ENCODE results near the gene SLCO3A1. TPM values are rescaled to one million over a fixed set of nuclear protein-coding genes. Genes with fewer than 3 reads are reported as not detected.
"Not testable (repeated sequence)": the region's sequence is repeated elsewhere in the genome, so short reads cannot be mapped to it uniquely, and the experiment has no call there.

The SLCO3A1 gene
- polyA plus RNA-seq, 3 donors = 3.5 to 17.9 (median 10.3) TPM

DNA sequence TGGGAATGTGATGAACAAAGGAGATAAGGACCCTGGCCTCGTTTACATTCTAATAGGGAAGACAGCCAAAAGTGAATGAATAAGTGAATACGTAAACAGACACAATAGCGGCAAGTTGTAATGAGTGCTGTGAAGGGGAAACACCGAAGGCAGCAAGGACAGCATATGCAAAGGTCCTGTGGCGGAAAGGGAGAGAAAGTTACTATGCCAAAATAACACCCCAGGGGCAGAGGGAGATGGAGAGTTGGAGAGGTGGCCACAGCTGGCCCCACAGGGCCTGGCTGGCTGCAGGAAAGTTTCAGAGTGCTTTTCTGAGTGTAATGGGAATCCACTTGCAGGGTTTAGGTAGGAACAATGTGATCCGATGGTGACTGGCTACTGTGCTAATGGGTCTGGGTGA, 91.9 kb downstream of the SLCO3A1 start:
- WGBS, 3 donors = 80 to 93% (median 93%) methylated on average over 6 of the region's 6 CpGs
- no peak overlapping the region for H3K27ac ChIP-seq (ENCODE audit: low read depth, low read length)

DNA sequence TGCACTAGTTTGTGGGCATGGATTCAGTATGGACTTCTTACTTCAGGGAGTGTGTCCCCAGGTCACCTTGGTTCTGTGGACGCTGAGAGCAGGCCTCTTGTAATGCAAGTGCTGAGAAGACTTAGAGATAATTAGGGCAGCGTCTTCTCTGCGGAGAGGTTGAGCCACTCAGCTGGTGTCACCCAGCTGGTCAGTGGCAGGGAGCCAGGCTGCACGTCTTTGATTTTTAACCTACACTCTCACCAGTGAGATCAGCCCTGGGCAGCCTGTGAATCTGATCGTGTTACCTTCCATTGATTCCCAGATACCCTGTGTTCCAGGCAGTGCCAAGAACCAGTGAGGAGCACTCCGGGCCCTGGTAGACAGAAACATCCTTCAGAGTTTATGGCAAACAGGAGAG, 92.6 kb downstream of the SLCO3A1 start:
- H3K27ac ChIP-seq (ENCODE audit: low read depth, low read length) = no peak overlapping the region

DNA sequence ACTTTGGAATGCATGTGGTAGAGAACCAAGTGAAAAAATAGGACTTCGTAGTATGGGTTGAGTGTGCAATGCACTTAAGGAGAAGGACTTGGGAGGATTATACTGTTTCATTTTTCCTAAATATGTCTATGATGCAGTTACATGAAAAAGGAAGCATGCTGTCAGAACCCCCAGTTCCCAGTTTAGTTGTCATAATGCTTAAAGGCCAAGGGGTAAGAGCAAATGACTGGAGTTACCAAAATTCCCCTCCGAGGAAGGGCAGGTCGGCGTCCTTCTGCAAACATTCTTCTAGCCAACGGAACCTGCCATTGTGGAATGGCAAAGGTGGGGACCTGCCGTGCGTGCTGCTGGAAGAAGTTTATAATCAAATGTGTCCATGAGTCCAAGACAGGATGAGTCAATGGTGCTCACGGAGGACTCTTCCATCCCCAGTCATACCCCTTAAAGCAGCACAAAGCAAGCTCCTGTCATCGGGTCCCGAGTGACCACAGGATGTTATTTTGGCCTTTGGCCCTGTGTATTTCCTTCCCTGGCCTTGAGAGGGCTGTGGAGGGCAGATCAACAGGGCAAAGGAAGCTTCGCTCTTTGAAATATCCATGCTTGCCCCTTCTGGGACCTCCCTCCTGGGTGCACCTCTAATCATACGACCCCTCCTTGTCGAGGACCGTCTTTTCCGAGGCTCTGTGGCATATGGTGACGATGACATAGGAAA, 93.2 kb downstream of the SLCO3A1 start:
- no peak overlapping the region for H3K27ac ChIP-seq (ENCODE audit: low read depth, low read length)
- 57 to 77% (median 64%) methylated on average over 16 of the region's 16 CpGs for WGBS, 3 donors

More for the DNA sequence above, 92.6 kb downstream of the SLCO3A1 start:
- whole genome bisulfite sequencing, 3 donors = 41 to 65% (median 49%) methylated on average over 6 of the region's 6 CpGs

DNA sequence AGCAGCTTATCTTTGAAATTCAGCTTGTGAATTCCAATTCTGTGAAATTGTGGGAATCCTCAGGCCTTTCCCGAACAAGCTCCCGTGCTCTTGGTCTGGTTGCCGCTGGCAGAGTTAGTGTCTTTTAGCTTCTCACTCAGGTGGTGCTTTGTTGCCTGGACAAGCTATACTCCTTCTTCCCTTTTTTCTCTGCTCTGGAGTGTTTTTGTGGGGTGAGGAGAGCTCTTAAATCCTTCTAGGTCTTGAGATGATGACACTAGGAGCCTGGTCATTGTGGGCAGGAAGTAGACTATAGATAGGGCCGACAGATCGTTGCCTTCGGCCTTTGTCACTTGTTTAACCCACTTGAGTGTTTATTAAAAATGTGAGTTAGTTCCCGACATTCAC, 93.8 kb downstream of the SLCO3A1 start:
- 32 to 55% (median 45%) methylated on average over 7 of the region's 7 CpGs for WGBS, 3 donors

DNA sequence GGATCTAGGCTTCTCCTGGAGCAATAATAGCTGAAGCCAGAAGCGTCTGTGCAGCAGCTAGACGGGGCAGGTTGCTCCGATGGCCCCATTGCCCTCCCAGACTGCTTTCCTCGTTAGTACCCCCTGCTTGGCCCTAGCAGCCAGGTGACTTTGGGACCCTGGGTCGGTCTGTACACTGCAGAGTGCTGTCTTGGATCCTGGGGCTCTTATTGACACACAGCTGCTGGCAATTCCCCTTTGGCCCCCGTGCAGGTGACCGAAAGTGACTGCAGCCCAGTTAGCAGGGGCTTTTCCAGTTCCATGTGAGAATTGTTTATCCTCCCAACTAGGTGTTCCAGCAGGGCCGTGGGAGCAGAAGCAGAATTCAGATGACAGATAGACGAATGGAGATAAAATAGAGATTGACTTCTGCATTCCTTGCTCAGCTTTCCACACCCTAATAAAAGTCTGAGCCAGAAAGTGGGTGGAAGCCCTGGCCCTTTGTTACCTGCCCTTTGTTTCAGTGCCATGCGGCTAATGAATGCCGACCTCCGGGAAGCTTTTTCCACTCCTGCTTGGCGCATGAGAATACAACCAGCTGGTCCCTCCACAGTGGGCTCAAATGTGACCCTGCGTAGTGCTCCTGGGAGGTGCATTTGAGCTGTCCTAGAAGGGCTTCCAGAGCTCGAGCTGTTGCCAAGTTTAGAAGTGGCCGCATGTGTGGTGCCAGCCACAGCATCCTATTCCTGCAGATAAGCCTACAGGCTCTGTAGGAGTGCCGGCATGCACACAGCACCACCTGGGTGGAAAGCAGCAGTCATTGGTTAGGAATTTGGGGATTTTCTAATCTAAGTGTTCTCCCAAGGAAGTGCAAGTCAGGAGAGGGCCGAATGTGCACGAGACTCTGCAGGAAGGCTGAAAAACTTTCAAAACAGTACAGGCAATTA, 94.4 kb downstream of the SLCO3A1 start:
- WGBS, 3 donors = 25 to 46% (median 43%) methylated on average over 19 of the region's 19 CpGs

More for the DNA sequence above, 93.8 kb downstream of the SLCO3A1 start:
- H3K27ac ChIP-seq (ENCODE audit: low read depth, low read length) = no peak overlapping the region

DNA sequence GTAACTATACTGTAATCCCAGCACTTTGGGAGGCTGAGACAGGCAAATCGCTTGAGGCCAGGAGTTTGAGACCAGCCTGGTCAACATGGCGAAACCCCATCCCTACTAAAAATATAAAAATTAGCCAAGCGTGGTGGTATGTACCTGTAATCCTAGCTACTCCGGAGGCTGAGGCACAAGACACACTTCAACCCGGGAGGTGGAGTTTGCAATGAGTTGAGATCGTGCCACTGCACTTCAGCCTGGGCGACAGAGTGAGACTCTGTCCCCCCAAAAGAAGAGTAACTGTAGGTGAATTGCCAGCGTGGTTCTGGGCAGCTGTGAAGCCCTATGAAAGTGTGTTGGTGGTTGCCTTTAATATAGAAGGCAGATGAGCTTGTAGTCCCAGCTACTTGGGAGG, 95.9 kb downstream of the SLCO3A1 start:
- no peak overlapping the region for H3K27ac ChIP-seq (ENCODE audit: low read depth, low read length)
- 88 to 98% (median 95%) methylated on average over 8 of the region's 8 CpGs for WGBS, 3 donors

More for the DNA sequence above, 94.4 kb downstream of the SLCO3A1 start:
- no peak overlapping the region for H3K27ac ChIP-seq (ENCODE audit: low read depth, low read length)

DNA sequence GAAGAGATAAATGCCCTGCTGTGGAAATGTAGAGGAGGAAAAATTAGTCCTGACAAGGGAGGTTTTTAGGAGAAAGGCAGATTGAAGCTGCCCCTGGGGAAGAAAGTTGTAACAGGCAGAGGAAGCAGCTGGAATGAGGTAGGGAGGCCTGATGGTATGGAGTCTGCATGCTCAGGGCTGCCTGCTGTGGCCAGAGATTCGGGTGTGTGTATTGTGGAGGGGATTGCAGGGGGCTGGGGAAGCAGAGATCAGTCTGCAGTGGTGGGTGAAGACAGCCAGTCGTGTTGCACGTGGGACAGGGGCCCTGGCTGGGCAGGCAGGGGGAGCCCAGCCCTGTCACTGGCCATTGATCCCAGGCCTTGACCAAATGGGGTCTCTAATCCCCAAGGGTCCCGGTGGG, 96.5 kb downstream of the SLCO3A1 start:
- H3K27ac ChIP-seq (ENCODE audit: low read depth, low read length) = no peak overlapping the region
- WGBS, 3 donors = 48 to 77% (median 65%) methylated on average over 4 of the region's 4 CpGs

DNA sequence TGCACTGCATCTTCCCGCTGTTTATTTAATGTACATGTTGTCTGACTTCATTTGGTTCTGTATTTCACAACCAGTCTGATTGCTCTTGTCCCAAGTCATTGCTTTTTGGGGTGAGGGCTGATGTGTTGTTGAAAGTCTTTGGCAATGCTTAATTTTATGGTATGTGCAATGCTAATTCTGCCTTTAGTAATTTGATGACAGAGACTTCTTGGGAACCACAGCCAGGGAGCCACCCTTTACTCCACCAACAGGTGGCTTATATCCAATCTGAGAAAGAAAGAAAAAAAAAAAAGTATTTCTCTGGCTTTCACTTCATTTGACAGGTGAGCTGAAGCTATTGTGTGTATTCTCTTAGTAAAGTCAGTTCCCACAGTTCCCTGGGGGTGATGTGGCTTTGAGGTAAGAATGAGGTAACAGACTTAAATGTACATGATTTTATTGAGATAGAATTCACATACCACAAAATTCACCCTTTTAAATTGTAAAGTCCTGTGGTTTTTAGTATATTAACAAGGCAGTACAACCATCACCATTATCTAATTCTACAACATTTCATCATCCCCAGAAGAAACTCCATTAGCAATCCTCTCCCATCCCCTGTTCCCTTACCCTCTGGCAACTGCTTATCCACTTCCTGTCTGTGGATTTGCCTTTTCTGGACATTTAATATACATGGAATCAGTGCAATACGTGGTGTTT, 97.3 kb downstream of the SLCO3A1 start:
- 58 to 74% (median 65%) methylated on average over 2 of the region's 2 CpGs for WGBS, 3 donors

DNA sequence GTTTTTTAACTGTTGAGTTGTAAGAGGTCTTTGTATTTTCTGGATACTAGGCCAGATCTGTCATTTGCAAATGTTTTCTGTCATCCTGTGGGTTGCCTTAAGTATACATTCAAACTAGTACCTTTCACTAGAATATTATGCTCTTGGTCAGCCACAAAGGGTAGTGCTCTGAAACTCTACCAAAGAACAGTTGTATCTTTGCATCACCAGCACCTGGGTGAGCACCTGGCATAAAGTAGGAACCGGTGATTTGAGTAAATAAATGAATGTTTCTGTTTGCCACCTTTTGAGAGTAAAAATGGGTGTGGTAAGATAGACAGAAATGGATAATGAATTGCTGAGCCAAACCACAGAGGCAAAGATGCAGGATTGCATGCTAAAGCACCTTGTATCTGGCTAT, 98.7 kb downstream of the SLCO3A1 start:
- 62 to 92% (median 92%) methylated on average over 1 of the region's 1 CpG for WGBS, 3 donors

More for the DNA sequence above, 97.3 kb downstream of the SLCO3A1 start:
- H3K27ac ChIP-seq (ENCODE audit: low read depth, low read length) = no peak overlapping the region

DNA sequence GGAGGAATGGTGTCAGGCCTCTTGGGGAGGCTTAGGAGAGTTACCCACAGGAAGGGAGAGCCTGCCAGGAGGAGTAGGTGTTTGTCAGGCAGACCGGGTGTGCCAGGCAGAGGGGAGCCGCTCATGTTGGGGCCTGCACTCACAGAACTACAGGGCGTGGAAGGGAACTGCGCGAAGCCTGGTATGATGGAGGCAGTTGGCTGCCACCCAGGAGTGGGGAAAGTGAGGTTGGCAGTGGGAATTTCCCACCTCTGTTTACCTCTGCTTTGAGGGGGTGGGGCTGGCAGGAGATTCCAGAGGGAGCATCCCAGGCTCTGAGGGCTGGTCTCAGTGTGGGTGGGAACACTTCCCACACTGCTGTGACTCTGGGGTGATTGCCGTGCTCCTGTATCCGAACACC, 99.9 kb downstream of the SLCO3A1 start:
- whole genome bisulfite sequencing, 3 donors = 67 to 89% (median 86%) methylated on average over 7 of the region's 7 CpGs
- no peak overlapping the region for H3K27ac ChIP-seq (ENCODE audit: low read depth, low read length)

More for the DNA sequence above, 98.7 kb downstream of the SLCO3A1 start:
- H3K27ac ChIP-seq (ENCODE audit: low read depth, low read length) = no peak overlapping the region

DNA sequence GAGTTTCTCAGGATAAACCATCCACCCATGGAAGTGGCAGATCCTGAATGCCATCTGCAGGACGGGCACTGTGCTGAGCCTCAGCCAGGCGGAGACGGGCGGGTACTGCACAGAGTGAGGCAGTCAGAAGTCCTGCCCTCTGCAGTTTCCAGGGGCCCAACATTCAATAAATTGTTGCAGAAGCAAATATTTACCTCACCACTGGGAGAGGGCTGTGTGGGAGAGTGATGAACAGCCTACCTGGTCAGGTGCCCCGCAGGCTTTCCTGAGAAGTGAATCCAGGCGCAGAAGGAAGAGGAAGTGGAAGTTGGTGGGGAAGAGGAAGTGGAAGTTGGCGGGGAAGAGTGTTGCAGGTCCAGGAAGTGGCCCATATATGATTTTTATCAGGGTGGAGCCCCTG, 100.8 kb downstream of the SLCO3A1 start:
- whole genome bisulfite sequencing, 3 donors = 54 to 76% (median 75%) methylated on average over 7 of the region's 7 CpGs
- no peak overlapping the region for H3K27ac ChIP-seq (ENCODE audit: low read depth, low read length)

DNA sequence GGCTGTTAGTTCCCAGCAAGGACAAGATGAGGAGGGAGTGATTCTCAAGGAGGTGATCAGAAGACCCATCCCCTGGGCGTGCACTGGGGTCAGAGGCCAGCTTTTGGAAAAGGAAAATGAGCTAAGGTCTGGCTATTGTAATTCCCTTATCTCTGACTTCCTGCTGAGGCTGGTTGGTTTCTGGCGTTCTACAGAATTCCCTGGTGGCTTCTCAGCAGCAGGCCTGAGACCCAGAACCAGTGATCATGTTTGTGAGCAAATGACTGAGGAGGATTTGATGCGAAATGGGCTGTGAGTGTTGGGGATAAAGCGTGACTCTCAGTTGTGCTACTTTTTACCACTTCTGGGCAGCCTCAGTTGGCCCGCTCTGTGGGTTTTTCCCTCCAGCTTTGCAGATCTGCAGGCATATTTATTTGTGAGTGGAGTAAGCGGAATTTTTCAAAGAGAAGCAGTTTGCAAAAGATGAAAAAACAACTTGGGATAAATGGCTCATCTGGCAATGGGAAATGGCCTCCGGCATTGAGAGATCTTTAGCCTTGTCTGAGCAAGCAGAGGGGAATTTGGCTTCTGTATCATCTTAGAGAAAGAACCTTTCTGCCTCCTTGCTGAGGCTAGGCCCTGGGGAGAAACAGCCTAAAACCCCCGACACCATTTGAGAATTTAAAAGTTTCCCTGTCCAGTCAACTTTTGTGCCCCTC, 102.7 kb downstream of the SLCO3A1 start:
- 45 to 65% (median 61%) methylated on average over 8 of the region's 8 CpGs for WGBS, 3 donors
- no peak overlapping the region for H3K27ac ChIP-seq (ENCODE audit: low read depth, low read length)

DNA sequence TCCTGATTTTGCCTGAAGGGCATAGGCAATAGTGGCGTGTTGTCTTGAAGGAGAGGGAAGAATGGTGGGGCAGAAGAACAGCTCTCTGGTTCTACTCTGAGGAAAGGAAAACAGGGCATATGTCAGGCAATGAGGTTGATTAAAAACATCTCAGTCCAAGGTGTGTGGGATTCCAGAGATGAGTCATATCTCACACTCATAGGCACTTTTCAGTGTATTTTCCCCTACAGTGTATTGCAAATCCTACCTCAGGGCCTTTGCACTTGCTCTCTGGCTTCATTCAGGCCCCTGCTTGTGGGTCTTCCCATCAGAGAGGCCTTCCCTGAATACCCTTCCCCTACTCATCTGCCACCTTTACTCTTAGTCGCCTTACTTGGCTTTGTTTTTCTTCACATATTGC, 107.8 kb downstream of the SLCO3A1 start:
- 76 to 93% (median 92%) methylated on average over 2 of the region's 2 CpGs for WGBS, 3 donors
- no peak overlapping the region for H3K27ac ChIP-seq (ENCODE audit: low read depth, low read length)

DNA sequence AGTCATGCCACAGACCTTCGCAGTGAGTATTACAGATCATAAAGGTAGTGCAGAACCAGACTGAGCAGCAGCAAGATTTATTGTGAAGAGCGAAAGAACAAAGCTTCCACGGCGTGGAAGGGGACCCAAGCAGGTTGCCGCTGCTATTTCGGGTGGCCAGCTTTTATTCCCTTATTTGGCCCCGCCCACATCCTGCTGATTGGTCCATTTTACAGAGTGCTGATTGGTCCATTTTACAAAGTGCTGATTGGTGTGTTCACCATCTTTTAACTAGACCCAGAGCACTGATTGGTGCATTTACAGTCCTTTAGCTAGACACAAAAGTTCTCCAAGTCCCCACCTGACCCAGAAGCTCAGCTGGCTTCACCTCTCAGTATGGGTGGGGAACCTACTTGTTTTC, 110.2 kb downstream of the SLCO3A1 start:
- 86 to 93% (median 87%) methylated on average over 7 of the region's 7 CpGs for WGBS, 3 donors
- H3K27ac ChIP-seq (ENCODE audit: low read depth, low read length) = not testable (repeated sequence)

DNA sequence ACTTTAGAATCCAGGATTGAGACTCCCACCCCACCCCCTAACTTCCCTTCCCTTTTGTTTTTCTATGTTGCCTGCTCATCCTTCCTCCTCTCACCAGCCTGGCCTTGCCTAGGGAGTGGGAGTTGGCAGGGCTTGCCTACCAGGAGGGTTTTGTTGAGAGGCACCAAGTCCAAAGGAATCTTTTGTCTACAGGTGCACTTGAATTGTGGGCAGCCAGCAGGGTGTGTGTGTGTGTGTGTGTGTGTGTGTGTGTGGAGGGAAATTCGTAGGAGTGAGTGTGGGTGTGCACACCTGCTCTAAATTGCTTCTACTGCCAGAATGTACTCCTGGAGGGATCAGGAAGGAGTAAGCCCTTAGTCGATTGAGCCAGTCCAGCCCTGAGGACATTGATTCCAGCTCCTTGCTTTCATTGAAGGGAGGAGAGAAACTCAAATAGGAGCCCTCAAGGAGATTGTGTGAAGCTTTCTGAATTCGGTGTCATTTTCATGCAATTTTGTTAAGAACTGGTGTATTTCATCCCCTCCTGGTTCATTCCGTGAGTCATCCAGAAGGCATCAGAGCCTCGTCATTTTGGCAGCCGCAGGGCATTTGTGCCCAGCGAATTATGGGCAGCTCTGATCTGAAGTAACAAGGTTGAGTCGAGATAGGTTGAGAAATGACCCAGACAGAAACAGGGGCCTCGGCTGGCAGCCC, 112.1 kb downstream of the SLCO3A1 start:
- no peak overlapping the region for H3K27ac ChIP-seq (ENCODE audit: low read depth, low read length)

DNA sequence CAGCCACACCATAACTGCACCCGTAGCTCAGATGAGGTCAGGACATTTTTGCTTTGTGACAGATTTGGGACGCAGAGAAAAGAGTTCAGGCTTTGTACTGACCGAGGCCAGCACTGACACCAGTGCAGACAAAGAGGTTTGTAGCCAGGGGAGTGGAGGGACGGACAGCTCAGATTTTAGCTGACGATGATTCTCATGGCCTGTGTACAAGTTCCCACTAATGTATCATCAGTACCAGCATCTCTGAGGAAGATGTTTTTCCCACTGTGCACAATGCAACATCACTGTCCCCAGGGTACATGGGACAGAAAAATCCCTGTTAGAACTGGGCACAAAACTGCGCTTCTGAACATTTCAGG, 112.7 kb downstream of the SLCO3A1 start:
- 68 to 75% (median 74%) methylated on average over 6 of the region's 6 CpGs for WGBS, 3 donors
- no peak overlapping the region for H3K27ac ChIP-seq (ENCODE audit: low read depth, low read length)

More for the DNA sequence above, 112.1 kb downstream of the SLCO3A1 start:
- 60 to 75% (median 73%) methylated on average over 9 of the region's 9 CpGs for WGBS, 3 donors

DNA sequence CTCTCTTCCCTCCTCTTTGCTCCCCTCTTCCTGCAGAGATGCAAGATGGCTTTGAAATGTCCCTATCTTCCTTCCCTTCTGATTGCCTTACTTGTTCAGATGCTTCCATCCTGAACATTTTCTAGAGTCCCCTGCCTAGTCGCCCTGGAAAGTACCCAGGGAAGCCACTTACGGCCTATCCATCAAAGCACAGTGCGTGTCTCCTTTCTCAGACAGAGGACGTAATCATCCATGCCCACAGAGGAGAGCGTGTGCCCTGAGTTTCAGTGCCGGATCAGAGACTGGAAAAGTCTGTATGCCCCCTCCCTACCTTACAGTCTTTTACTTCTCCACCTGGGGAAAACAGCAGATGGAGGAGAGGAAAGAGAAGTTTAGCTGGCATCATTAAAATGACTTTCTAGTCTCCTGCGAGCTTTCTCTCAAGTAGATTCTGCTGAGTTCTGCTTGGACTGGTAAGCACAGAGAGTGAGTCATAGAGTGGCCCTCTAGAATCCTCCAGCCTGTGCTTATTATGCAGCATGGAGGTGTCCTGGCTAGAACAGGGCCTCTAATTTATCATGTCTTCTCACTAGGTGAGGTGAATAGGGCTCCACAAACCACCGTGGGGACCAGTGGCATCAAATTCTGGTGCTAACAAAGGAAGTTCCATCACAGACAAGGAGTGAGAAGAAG, 114.6 kb downstream of the SLCO3A1 start:
- H3K27ac ChIP-seq (ENCODE audit: low read depth, low read length) = no peak overlapping the region
- WGBS, 3 donors = 81 to 91% (median 89%) methylated on average over 8 of the region's 8 CpGs

Data from adipose tissue (tissue), 3 donors.